Measurements from ENCODE around the gene SAXO1.
A peak's percentile ranks its signal among the peaks of the same experiment; 100 is the strongest.
"Not testable (repeated sequence)": the region's sequence is repeated elsewhere in the genome, so short reads cannot be mapped to it uniquely, and the experiment has no call there.

SAXO1 gene

DNA sequence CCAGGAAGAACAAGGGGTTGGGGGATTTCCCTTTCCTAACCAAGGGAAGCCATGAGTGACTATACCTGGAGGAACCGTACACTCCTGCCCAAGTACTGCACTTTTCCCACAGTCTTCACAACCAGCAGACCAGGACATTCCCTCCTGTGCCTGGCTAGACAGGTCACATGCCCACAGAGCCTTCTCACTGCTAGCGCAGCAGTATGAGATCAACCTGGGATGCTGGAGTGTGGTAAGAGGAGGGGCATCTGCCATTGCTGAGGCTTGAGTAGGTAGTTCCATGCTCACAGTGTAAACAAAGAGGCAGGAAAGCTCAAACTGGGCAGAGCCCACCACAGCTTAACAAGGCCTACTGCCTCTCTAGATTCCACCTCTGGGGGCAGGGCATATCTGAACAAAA, 35.9 kb downstream of the SAXO1 start:
- no peak for DNase-seq

DNA sequence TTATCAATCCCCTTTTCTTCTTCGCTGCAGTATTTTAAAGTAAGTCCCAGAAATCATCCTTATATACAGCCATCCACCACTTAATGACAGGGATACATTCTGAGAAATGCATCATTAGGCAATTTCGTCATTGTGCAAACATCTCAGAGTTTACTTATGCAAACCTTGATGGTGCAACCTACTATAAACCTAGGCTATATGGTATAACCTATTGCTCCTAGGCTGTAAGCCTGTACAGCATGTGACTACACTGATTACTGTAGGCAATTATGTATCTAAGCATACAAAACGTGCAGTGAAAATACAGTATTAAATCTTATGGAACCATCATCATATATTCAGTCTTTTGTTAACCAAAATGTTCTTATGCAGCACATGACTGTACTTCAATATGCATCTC, 36.8 kb downstream of the SAXO1 start:
- no peak for DNase-seq

DNA sequence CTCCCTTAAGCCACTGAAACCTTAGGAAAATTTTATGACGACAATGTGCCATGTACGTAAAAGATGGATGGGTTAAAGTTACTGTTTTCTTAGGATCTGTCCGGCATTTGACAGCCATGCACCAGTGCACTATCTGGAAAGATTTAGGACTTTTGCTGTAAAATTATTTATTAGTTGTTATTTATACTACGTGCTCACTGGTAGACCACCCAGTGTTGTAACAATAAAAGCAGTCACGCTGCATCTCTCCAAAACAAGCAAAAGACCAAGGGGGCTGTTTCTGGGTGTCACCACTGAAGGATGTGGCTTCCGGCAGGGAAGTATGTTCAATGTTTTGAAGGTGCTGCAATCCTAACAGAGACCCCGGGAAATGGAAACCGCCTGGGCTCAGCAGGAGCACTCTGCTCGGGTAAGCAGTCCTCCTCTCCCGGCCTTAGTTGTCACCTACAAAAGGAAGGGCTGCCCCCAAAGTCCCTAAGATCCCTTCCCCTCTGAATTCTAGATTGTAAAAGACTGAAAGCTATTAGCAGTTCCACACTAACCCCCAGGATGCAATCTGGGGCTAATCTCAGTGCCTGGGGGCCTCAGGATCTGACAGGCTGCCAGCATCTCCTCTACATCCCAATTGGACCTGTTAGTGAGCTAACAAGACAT, 38.6 kb downstream of the SAXO1 start:
- no peak for DNase-seq

DNA sequence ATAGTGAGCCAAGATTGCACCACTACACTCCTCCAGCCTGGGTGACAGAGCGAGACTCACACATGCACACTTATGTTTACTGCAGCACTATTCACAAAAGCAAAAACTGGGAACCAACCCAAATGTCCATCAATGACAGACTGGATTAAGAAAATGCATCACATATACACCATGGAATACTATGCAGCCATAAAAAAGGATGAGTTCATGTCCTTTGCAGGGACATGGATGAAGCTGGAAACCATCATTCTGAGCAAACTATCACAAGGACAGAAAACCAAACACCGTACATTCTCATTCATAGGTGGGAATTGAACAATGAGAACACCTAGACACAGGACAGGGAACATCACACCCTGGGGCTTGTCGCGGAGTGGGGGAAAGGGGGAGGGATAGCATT, 41.8 kb downstream of the SAXO1 start:
- not testable (repeated sequence) for DNase-seq

DNA sequence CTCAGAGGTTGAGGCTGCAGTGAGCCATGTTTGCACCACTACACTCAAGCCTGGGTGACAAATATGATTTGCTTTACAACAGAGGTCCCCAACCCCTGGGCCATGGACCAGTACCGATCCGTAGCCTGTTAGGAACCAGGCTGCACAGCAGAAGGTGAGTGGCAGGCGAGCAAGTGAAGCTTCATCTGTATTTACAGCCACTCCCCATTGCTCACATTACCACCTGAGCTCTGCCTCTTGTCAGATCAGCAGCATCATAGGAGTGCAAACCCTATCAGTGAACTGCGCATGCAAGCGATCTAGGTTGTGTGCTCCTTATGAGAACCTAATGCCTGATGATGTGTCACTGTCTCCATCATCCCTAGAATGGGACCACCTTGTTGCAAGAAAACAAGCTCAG, 42.5 kb downstream of the SAXO1 start:
- DNase-seq, result no peak

DNA sequence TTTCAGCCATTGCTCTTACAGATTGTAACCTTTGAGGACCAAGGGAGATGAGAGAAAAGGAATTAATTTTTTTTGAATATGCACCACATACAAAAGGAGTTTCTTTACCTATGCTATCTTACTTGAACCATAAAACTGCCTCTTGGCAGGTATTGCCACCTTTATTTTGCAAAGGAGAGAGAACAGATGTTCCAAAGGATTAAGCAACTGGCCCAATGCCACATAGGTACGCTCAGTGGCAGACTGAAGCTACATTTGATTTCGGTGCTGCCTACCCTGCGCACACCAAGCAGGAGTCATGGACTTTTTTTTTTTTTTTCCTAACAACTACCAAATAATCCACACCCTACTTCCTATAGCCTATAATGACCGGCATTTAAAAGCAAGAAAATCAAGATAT, 43.1 kb downstream of the SAXO1 start:
- DNase-seq, result no peak

DNA sequence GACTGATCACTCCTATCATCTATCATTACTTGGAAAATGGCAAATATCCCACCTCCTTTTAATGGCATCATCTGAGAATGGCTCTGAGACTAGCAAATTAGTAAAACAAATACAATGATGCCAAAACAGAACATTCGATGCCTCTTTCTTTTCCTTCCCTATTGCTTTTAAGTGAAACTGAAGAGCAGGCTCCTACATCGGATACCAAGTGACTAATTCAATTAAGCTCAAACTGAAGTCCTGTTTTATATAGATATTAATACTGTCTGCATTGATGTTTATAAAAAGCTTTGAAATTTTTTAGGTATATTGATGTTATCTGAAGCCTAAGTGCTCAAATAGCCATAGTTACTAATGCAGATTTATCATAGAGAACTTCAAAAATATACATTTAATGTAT, 43.9 kb downstream of the SAXO1 start:
- no peak for DNase-seq

DNA sequence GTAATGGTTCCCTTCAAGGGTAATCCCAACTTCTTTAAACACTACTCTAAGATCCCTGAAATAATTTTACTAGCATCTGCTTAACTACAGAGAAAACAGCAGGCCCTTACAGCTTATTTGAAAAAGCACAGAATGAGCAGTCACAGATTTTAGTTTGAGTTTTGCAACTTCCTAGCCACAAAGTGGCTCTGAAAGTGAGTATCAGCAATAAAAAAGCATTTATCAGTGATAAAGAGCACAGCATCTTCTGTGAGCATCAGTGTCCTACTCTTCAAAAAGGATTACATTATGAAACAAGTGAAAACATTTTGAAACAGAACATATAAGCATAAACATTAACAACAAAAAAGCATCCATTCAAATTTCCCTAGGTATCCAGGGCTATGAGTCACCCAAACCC, 45.0 kb downstream of the SAXO1 start:
- DNase-seq, result no peak

DNA sequence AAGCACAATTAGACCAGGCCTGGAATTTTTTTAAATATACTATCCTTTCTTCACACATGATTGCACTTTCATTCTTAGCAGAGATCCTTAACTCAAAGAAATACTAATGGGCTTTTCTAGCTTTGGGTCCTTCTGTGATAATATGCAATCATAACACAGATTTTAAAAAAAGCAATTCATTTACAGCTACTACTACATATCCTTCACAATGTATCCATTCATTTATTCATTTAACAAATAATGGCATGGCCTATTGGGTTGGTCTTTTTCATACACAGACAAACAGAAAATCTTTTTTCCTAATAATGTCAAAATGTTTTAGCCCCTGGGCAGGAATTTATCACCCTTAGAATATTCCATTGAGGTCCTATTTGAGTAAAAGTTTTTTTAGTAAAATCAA, 47.0 kb downstream of the SAXO1 start:
- DNase-seq, result no peak

DNA sequence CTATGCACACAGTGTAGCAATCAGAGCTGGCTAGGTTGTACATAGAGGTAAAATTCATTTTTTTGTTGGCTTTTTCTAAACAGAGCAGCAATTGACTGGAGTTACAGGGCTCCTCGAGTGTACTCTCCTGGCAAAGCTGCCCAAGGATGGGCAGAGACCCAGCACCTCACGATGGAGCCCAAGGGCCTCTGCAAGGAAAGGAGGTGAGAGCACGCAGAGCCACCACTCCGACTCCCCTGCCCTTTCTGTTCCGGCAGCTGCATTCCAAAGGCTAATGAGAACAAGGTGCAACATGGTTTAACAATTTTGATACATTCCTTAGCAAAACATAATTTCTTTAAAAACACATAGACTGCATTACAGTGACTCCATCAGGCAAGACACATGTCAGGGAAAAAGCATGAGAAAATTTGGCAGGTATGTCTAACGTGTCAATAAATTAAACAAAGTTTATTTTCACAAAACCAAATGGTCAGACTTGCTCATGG, 47.5 kb downstream of the SAXO1 start:
- peak; percentile 72 for DNase-seq

DNA sequence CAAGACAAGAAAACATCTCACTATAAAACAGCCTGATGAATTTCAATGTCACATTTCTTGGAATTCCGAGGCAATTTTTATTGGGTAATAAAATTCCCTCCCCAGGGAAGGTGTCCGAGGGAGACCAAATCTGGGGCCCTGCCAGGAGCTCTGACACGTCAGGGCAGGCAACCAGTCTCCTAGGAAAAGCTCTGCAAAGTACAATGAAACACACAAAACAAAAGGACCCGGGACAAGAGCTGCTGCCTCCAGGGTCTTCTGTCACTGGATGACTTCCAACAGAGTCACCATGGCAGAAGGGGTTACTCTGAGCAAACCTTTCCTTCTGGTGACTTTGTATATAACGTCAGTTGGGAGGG, 50.8 kb downstream of the SAXO1 start:
- DNase-seq, result no peak

DNA sequence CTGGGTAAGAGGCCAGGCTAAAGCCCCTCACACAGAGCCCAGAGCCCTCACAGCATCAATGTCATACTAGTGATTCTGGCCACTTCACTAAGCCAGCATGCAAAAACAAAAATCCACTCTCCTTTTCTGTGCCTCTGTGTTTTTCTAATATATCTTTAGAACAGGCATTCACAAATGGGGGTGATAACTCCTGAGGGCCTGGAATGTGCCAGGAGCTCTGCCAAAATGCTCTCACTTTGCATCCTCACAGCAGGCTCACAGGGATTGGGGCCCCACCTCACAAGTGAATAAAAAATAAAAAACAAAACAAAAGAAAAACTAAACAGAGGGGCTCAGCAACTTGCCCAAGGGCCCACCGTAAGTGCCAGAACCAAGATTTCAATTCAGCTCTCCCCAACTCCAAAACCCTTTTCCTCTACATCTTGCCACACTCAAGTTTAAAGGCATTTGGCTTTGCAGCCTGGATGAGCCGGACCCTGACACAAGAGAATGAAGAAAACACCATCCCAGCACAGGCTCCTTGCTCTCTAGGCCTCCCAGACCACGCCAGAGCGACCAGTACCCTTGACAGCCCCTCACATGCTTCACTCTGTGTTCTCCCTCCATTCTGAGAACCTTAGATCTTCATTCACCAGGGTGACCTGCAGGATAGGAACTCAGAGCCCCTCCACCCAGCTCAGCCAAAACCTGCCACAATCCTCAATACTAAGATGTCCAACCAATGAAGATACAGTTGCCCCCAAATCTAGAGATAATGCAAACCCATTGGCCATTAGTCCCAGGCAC, 51.3 kb downstream of the SAXO1 start:
- no peak for DNase-seq

DNA sequence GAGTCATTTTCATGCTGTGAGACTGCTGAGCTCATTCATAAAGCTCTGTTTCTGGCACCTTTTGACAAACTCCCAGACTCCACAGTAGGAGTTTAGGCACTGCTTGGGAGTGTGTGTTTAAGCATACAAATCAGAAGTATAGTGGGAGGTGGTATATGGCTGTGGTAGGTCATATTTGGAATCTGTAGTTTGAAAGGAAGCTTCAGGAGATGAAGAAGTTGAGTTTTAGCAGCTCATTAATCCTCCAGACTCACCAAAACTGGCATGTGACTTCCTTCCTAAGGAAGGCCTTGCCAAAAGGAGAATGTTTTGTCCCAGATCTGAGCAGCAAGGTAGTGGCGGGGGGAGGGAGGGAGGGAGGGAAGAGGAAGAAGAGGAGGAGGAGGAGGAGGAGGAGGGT, 52.8 kb downstream of the SAXO1 start:
- peak; percentile 57 for DNase-seq

DNA sequence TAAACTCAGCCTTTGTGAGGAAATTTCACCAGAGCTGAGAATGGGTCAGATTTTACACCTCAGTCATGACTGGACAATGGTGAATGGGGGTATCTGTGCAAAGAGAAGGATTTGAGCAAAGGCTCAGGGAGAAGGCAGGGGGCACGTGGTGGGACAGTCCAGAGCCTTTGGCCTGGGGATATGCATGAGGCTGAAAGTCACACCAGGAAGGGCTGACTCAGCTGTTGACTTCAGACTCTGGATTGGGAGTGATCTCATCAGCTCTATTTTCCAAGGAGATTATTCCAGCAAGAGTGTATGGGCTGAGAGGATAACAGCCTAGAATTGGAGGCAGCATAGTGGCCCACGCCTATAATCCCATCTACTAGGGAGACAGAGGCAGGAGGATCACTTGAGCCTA, 53.6 kb downstream of the SAXO1 start:
- DNase-seq, result peak; percentile 34

DNA sequence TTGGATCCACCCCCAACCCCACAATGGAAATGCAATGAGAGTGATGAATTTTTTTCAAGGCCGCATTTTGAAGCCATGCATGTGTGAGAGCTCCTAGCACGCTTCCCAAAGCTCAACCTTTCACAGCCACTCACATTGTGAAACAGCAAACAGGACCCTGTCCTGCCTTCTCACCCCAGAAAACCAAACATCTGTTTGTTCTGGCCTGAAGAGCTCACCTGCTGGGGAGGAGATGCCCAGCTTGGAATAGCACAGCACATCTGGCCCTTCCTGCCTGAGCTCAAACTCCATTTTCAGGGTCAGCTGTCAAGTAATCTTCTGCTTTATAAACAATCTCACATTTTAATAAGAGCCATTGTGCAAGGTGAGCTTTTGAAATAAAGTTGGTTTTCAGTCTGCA, 54.8 kb downstream of the SAXO1 start:
- no peak for DNase-seq

DNA sequence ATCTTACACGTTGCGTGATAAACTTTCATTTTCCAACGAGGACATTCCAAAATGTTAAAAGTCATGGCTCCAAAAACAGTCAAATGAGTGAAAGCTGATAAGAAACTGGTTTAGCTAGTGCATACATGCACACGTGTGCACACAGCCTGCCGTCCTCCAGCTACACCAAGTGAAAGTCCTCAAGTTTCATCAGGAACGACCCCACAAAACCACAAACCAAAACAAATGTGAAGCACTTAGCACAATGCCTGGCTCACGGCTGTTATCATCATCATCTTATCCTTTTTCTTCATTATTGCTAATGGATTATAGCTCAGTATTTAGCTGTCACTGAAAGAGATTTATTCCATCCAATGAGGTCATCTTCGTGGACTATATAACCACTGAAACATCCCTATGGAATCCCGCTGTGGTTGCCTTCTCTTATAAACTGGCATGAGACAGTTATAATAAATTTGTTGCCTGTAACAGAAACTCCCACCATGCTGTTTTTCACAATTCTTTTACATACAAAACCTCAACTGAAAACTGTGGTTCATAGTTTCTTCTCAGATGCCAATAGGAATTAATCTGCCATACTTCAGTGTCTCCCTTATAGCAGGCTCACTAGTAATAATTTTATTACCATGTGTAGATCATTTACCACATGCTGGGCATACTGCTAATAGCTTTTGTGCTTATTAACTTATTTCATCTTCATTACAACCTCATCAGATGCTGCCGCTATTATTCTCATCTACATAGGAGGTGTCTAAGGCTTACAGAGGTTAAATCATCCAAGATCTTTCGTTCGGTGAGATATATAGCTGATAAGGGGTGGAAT, 56.1 kb downstream of the SAXO1 start:
- peak; percentile 97 for DNase-seq

DNA sequence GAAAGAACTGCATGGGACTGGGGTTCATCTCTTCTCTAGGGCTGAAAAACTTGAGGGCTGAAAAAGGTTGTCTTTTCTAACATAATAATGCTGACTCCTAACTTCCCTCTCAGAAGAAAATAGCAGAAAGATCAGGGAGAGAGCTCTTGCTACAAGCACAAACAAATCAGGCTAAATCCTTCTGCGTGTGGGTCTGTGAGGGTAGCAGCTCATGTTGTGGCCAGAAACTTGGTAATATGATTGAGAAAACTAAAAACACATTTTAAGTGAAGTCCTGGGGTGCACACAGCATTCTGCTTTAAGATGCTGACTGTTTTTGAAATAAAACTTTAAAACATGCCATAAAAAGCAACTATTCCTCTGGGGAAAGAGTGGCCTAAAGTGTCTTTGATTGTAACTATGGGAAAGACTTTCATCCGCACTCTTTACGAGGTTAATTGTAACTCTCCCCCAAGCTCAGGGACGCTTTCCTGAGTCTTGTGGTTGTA, 56.7 kb downstream of the SAXO1 start:
- DNase-seq, result no peak

DNA sequence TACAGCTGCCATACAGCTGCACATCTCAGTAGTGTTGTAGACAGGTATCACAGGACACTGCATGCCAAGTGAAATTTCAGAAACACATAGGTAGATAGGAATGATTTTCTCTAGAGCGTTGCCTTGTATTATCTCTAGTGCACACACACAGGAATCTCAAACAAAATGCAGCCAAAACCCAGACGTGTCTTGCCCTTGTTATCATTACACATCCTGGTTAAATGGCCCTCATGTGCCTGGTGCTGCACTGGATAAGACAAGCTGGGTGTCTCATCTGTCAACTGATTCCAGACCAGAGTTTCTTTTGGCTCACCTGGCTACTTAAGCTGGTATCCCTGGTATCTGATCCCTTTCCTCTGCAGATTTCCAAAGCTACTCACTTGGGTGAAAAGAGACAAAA, 59.7 kb downstream of the SAXO1 start:
- DNase-seq, result no peak

DNA sequence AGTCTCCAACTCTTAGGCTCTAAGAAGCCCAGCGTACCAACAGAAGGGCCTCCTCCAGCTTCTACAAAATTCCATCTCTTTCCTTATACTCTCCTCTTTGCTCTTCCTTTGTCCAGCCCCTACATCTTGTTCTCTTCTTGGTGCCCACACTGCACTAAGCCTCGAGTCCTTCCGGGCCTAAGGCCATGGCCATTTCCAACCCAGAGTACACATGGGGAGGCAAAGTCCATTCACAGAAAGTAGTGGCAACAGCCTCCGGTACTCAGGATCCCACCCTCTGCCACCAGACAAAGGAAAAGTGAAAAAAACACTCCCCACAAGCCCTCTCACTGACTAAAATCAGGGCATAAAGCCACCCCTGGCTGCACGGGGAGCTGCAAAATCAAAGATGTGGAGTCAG, 60.3 kb downstream of the SAXO1 start:
- no peak for DNase-seq

DNA sequence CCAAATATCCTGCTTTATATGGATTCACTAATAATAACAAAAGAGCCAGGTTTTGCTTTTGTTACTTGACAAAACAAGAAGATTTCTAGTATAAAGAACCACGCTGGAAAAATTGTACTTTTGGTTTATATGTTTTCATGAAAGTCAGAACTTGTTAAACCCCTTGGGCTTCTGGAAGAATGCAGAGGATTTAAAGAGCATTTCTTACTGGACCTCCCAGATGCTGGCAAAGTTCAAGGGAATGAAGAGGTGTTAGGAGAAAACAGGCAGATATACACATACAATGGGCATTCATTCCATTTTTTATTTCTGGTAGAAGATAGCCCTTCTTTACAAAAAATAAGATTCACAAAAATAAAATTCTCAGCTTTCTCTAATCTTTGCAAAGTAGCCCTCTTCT, 61.1 kb downstream of the SAXO1 start:
- DNase-seq, result no peak

DNA sequence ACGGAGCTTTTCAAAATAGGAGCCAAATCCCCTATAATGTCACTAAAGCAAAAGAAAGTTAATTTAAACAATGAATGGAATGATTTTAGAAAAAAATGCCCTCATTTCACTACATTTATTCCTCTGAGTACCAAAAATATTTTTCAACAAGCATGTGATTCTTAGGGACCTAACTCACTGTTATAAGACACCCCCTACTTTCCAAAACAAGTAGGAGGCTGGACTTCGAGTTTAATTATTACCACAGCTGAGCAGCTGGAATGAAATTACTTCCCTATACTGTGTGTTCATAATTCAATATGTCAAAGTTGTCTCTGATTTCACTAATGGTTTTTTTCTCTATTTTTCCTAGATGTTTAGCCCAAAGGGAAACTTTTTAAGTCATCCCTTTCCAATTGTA, 61.6 kb downstream of the SAXO1 start:
- no peak for DNase-seq

DNA sequence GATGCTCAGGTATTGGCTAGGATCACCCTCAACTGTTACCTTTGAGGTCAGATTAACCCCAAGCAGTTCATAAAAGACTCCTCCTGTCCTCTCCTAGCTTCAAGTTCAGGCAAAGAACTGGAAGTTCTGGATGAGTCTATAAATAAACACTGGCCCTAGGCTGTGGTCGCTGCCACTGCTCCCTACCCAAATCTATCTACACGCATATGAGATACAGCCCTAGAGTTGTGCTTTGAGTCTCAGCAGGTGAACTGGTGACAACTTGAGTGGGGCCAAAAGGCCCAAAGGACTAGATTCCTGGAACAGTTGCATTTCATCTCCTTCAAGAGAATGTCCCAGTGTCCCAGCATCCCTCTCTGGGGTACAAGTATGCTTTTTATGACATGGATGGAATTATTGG, 62.6 kb downstream of the SAXO1 start:
- DNase-seq, result no peak

DNA sequence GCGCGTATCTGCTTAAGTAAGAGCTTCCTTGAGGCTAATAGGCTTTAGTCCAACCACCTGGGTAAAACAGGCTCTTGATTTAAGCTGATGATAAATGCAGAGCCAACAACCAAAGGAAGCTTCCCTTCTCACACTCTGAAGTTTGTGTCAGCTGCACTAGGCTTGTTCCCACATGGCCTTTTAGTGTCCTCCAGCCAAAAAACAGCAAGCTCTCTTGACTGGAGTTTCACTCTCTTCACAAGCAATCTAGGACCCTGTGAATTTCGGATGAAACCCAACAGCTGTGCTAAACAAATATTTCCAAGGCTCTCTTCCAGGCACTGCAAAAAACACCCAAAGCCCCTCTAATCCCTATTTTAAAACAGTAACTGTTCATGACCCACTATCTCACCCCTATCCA, 63.9 kb downstream of the SAXO1 start:
- no peak for DNase-seq

DNA sequence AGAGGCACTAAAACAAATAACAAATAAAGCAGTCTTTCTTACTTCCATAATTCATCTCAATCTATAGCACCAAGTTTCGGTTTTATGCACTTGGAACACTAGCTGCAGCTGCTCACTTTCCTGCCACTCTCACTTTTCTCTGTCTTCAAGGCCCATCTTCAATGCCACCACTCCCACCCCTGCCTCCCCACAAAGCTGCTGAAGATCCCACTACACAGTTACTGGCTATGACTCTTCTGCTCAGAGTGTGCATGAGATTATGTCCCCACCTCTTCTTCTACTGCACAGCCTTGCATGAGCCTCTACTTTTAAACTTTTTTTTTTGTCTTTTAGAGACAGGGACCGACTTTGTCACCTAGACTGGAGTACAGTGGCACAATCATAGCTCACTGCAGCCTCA, 77.4 kb downstream of the SAXO1 start:
- no peak for DNase-seq

Data from fibroblast of skin of abdomen (primary cell).